Measurements from ENCODE around the gene MTA1.

The MTA1 gene

GRCh38 chr14:105408592-105408991, 11.0 kb upstream of the MTA1 start:
- no peak for TF ChIP-seq GATA1 (IDR thresholded peaks at IDR 0.05; ENCODE audit: low read depth, low read length)
- TF ChIP-seq POLR2A (IDR thresholded peaks at IDR 0.05; ENCODE audit: low read length): no peak
- DNase-seq: no peak

- no peak for TF ChIP-seq GATA1 (IDR thresholded peaks at IDR 0.05; ENCODE audit: low read depth, low read length)
- TF ChIP-seq POLR2A (IDR thresholded peaks at IDR 0.05; ENCODE audit: low read length): no peak
- no peak for DNase-seq
Observed at GRCh38 chr14:105409364-105409763, 10.3 kb upstream of the MTA1 start.

GRCh38 chr14:105410642-105411016, 9.0 kb upstream of the MTA1 start:
- TF ChIP-seq GATA1 (IDR thresholded peaks at IDR 0.05; ENCODE audit: low read depth, low read length) (no peak), POLR2A (IDR thresholded peaks at IDR 0.05; ENCODE audit: low read length) (no peak)
- no peak for DNase-seq

GRCh38 chr14:105411017-105411941, 8.3 kb upstream of the MTA1 start:
- DNase-seq: peak; percentile 60 to 67
- no peak for TF ChIP-seq GATA1 (IDR thresholded peaks at IDR 0.05; ENCODE audit: low read depth, low read length)
- TF ChIP-seq POLR2A (IDR thresholded peaks at IDR 0.05; ENCODE audit: low read length): no peak

GRCh38 chr14:105411985-105412770, 7.4 kb upstream of the MTA1 start:
- no peak for DNase-seq
- TF ChIP-seq POLR2A (IDR thresholded peaks at IDR 0.05; ENCODE audit: low read length) (no peak), GATA1 (IDR thresholded peaks at IDR 0.05; ENCODE audit: low read depth, low read length) (no peak)

- DNase-seq: no peak
- no peak for TF ChIP-seq GATA1 (IDR thresholded peaks at IDR 0.05; ENCODE audit: low read depth, low read length)
- TF ChIP-seq POLR2A (IDR thresholded peaks at IDR 0.05; ENCODE audit: low read length): no peak
Observed at GRCh38 chr14:105412771-105413543, 6.7 kb upstream of the MTA1 start.

GRCh38 chr14:105413544-105413886, 6.1 kb upstream of the MTA1 start:
- DNase-seq: no peak
- TF ChIP-seq GATA1 (IDR thresholded peaks at IDR 0.05; ENCODE audit: low read depth, low read length) (no peak), POLR2A (IDR thresholded peaks at IDR 0.05; ENCODE audit: low read length) (no peak)

GRCh38 chr14:105414456-105415371, 4.9 kb upstream of the MTA1 start:
- TF ChIP-seq POLR2A (IDR thresholded peaks at IDR 0.05; ENCODE audit: low read length) (no peak), GATA1 (IDR thresholded peaks at IDR 0.05; ENCODE audit: low read depth, low read length) (no peak)
- DNase-seq: peak; percentile 82

- TF ChIP-seq GATA1 (IDR thresholded peaks at IDR 0.05; ENCODE audit: low read depth, low read length): no peak
- TF ChIP-seq POLR2A (IDR thresholded peaks at IDR 0.05; ENCODE audit: low read length): no peak
- no peak for DNase-seq
Observed at GRCh38 chr14:105415481-105416428, 3.9 kb upstream of the MTA1 start.

GRCh38 chr14:105416671-105417070, 3.0 kb upstream of the MTA1 start:
- no peak for DNase-seq
- TF ChIP-seq POLR2A (IDR thresholded peaks at IDR 0.05; ENCODE audit: low read length): no peak
- no peak for TF ChIP-seq GATA1 (IDR thresholded peaks at IDR 0.05; ENCODE audit: low read depth, low read length)

- TF ChIP-seq GATA1 (IDR thresholded peaks at IDR 0.05; ENCODE audit: low read depth, low read length) (no peak), POLR2A (IDR thresholded peaks at IDR 0.05; ENCODE audit: low read length) (no peak)
- no peak for DNase-seq
Observed at GRCh38 chr14:105417690-105418121, 1.9 kb upstream of the MTA1 start.
